Thyroid gland (tissue), 4 donors: Measurements from ENCODE around the gene KRTAP3-3.

Experiments
- POLR2A ChIP-seq, 2 donors: fragments of 450-650 bp; IDR thresholded peaks; one replicate each; pipeline ENCODE4 v1.6.1; 2017; ENCODE audit warnings: antibody characterized with exemption in 2 of 2, mild to moderate bottlenecking in 2 of 2, moderate library complexity in 1 of 2
- TF ChIP-seq, protein P1 (sequence below), 6 experiments: fragments of 200-600 bp in 3 of 6; fragments of 450-650 bp in 3 of 6; sonication (generic) in 3 of 6; IDR thresholded peaks; one replicate each; pipeline ENCODE4 v1.5.1; 2016 to 2019; ENCODE audit warnings: antibody characterized with exemption in 6 of 6, mild to moderate bottlenecking in 2 of 6, inconsistent platforms in 1 of 6, moderate library complexity in 1 of 6

DNA sequence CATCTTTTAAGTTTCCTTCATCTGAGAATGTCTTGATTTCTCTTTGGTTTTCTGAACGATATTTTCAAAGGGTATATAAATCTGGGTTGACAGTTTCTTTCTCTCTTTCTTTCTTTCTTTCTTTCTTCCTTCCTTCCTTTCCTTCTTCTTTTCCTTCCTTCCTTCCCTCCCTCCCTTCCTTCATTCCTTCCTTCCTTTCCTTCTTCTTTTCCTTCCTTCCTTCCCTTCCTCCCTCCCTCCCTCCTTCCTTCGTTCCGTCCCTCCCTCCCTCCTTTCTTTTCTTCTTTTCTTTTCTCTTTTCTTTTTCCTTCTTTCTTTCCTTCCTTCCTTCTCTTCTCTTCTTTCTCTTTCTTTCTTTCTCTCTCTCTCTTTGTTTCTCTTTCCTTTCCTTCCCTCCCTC is 19.6 kb downstream of the KRTAP3-3 start:
- no peak for TF ChIP-seq POLR2A (IDR thresholded peaks at IDR 0.05)
- TF ChIP-seq, protein P1, sequence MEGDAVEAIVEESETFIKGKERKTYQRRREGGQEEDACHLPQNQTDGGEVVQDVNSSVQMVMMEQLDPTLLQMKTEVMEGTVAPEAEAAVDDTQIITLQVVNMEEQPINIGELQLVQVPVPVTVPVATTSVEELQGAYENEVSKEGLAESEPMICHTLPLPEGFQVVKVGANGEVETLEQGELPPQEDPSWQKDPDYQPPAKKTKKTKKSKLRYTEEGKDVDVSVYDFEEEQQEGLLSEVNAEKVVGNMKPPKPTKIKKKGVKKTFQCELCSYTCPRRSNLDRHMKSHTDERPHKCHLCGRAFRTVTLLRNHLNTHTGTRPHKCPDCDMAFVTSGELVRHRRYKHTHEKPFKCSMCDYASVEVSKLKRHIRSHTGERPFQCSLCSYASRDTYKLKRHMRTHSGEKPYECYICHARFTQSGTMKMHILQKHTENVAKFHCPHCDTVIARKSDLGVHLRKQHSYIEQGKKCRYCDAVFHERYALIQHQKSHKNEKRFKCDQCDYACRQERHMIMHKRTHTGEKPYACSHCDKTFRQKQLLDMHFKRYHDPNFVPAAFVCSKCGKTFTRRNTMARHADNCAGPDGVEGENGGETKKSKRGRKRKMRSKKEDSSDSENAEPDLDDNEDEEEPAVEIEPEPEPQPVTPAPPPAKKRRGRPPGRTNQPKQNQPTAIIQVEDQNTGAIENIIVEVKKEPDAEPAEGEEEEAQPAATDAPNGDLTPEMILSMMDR (IDR thresholded peaks at IDR 0.05), result no peak
